Kidney (tissue), 14 donors: Measurements from ENCODE around the gene CNTFR. TPM values are rescaled to one million over a fixed set of nuclear protein-coding genes. Genes with fewer than 3 reads are reported as not detected.

Experiments used
- DNase-seq, 5 donors: peaks; one replicate each; pipeline ENCODE4 v3.0.0-alpha.2; 2013 to 2020
- FAIRE-seq: peaks from 2 replicates; lab custom pipeline; 2012; peaks lifted over from hg19 to GRCh38; lab: Jason Lieb, UNC
- H3K27ac ChIP-seq, 2 donors: one replicate each; pipeline ENCODE4 v1.7.0; 2013; ENCODE audit warnings: low read depth in 2 of 2, low read length in 2 of 2, inconsistent platforms in 1 of 2
- H3K27me3 ChIP-seq: one replicate; pipeline ENCODE4 v1.7.1; 2013; ENCODE audit warnings: low read length, inconsistent platforms; ENCODE audit not compliant: control insufficient read depth, insufficient read depth
- H3K36me3 ChIP-seq, 3 donors: one replicate each; pipeline versions ENCODE4 v1.7.0 to v1.7.1; 2013; ENCODE audit warnings: low read length in 3 of 3, control low read depth in 1 of 3, inconsistent platforms in 1 of 3; ENCODE audit not compliant: insufficient read depth in 3 of 3, control insufficient read depth in 2 of 3
- H3K4me1 ChIP-seq, 3 donors: one replicate each; pipeline versions ENCODE4 v1.7.0 to v1.7.1; 2013; ENCODE audit warnings: low read length in 3 of 3, inconsistent platforms in 1 of 3, low read depth in 1 of 3; ENCODE audit not compliant: control insufficient read depth in 2 of 3, insufficient read depth in 2 of 3
- H3K4me3 ChIP-seq, 3 donors: one replicate each; pipeline versions ENCODE4 v1.7.0 to v1.8.1; 2013; ENCODE audit warnings: low read length in 3 of 3, control low read depth in 1 of 3, inconsistent platforms in 1 of 3
- H3K9ac ChIP-seq, 3 donors: one replicate each; pipeline versions ENCODE4 v1.7.0 to v1.7.1; 2013; ENCODE audit warnings: low read length in 3 of 3, control low read depth in 1 of 3, inconsistent platforms in 1 of 3
- H3K9me3 ChIP-seq, 3 donors: one replicate each; pipeline versions ENCODE4 v1.7.0 to v1.7.1; 2013; ENCODE audit warnings: low read length in 3 of 3, control low read depth in 1 of 3, inconsistent platforms in 1 of 3; ENCODE audit not compliant: control insufficient read depth in 2 of 3, insufficient read depth in 1 of 3
- intact Hi-C: fragments of 100-400 bp; cut with DNase I; formaldehyde crosslinking; loops from one replicate; pipeline ENCODE4 v1.11.1; 2022
- polyA plus RNA-seq: library from polyadenylated mRNA; stranded (reverse); fragments of 350-450 nt; fragmentation: Illumina TruSeq; extraction: RNeasy Lipid Tissue Mini Kit (QIAGEN cat#74804); gene quantifications from one replicate; pipeline ENCODE4 v1.2.3, GENCODE V29; 2014; ENCODE audit warnings: low read depth, low replicate concordance; ENCODE audit not compliant: insufficient read depth
- total RNA-seq: library from RNA; stranded (reverse); fragmentation: NEBNext Ultra II Directional; extraction: Animal tissue kit (Norgen Biotek cat#: 25700); gene quantifications from one replicate; pipeline ENCODE4 v1.2.1, GENCODE V29; 2021
- TF ChIP-seq, protein P1 (sequence below): IDR thresholded peaks from 3 replicates; pipeline ENCODE4 v1.5.1; 2012; ENCODE audit warnings: mild to moderate bottlenecking, moderate library complexity, borderline replicate concordance; ENCODE audit not compliant: insufficient read depth; ENCODE audit errors: extremely low read depth
- donor health status: control.
- donor health status: control.
- donor health status: control.
- donor health status: control.
- donor health status: control.
- donor health status: DM: yes; HTN: yes; CAD: no.
- donor health status: Normal renal cell carcinoma (clear cell type).

The CNTFR gene
- total and polyA plus RNA-seq, 2 donors from 2014 or later: 1.7 to 3.7 TPM

DNA sequence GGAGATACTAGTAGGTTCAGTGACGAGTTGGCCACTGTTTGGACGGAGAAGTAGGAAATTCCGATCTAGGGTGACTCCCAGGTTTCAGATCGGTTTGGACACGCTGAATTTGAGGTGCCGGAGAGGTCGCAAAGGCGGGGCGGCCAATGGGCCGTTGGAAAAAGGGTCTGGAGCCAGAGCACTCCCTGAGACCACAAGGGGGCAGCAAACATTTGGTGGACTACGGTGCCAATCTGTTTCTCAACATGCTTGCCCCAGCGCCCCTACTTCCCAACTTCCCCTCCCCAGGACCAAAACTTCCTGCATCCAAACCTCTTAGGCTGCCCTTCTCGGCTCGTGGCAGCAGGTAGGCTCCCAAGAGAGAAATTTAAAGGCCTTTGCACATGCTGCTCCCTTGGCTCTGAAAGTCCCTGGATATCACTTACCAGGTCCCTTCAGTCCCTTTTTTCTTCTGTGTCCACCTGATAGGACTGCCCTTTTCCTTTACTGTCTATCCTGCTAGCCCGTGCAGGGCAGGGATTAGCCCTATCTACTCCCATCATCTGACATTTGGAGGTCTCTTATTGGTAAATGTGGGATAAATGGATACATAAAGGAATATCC lies 23.4 kb upstream of the CNTFR start:
- Histone ChIP-seq H3K9ac (peak overlapping the region in 2 of 3 donors; percentile 41 to 88), H3K36me3 (peaks cover 4 to 29% (median 25%) of the 10 kb centered on the region in 3 donors), H3K27ac (no peak overlapping the region), H3K4me3 (peak overlapping the region; percentile 56 to 91 (median 66)), H3K4me1 (peaks cover 0 to 15% (median 11%) of the 10 kb centered on the region in 3 donors), H3K27me3 (no peaks in the 10 kb centered on the region), H3K9me3 (no peaks in the 10 kb centered on the region)
- TF ChIP-seq, protein P1, sequence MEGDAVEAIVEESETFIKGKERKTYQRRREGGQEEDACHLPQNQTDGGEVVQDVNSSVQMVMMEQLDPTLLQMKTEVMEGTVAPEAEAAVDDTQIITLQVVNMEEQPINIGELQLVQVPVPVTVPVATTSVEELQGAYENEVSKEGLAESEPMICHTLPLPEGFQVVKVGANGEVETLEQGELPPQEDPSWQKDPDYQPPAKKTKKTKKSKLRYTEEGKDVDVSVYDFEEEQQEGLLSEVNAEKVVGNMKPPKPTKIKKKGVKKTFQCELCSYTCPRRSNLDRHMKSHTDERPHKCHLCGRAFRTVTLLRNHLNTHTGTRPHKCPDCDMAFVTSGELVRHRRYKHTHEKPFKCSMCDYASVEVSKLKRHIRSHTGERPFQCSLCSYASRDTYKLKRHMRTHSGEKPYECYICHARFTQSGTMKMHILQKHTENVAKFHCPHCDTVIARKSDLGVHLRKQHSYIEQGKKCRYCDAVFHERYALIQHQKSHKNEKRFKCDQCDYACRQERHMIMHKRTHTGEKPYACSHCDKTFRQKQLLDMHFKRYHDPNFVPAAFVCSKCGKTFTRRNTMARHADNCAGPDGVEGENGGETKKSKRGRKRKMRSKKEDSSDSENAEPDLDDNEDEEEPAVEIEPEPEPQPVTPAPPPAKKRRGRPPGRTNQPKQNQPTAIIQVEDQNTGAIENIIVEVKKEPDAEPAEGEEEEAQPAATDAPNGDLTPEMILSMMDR: peak; percentile 80
- DNase-seq (peak; percentile 80 to 95 (median 87)), FAIRE-seq (no peak)
- intact Hi-C loops: no loop called here

DNA sequence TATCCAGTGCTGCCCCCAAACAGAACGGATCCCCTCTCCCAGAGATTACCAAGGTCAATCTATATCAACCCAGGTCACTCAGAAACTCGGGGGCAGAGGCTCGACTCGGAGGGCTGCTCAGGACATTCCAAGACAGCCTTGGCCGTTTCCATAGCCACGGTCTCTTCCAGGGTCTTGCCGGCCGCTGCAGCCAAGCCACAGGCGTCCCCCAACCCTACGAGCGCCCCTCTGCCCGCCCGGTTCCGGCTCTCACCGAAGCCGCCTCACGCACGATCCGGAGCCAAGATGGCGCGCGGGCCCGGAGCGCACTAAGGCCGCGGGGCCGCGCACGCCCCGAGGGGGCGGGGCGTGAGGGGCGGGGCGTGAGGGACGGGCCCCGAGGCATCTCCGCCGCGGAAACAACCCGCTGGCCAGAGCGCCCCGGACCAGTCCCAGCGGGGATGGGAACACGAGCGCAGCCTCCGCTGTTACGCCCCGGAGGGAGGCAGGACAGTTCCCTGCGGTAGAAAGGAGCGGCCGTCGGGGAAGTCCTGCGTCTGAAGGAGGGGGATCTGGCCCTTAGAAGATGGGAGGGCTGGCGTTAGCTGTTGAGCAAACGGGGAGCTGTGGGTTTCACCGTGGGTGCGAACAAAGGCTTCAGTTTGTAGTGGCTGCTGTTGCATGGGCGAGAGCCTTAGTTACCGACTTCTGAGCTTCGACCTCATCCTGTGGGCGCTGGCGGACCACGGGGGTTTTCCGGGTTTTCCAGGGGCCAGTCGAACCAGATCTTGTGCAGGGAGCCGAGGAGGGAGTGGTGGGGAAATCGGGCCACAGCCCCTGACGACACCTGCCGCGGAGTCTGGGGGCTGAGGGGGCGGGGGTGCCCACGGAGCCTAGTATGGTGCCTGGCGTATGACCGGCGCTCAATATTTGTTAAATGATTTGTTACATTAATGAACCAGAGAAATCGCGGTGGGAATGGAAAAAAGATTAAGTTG lies 22.6 kb upstream of the CNTFR start, which contains the start of gene RPP25L:
Gene RPP25L (minus strand): TSS at position 287 of the 977 bp plus-strand sequence. CDS start 801 bp downstream, outside the sequence.
- no peak for FAIRE-seq
- Histone ChIP-seq H3K4me3 (peak within 1 kb of the TSS; percentile 78 to 91 (median 88)), H3K27me3 (no peaks in the 10 kb centered on the region), H3K9ac (peak within 1 kb of the TSS; percentile 58 to 88 (median 80)), H3K36me3 (peaks cover 4 to 22% (median 18%) of the 10 kb centered on the region in 3 donors), H3K27ac (peak within 1 kb of the TSS; percentile 26 to 57), H3K9me3 (no peaks in the 10 kb centered on the region), H3K4me1 (peaks cover 0 to 15% (median 11%) of the 10 kb centered on the region in 3 donors)
- intact Hi-C loops: no loop called here
- DNase-seq: peak; percentile 82 to 96 (median 91)
- TF ChIP-seq, protein P1: no peak

DNA sequence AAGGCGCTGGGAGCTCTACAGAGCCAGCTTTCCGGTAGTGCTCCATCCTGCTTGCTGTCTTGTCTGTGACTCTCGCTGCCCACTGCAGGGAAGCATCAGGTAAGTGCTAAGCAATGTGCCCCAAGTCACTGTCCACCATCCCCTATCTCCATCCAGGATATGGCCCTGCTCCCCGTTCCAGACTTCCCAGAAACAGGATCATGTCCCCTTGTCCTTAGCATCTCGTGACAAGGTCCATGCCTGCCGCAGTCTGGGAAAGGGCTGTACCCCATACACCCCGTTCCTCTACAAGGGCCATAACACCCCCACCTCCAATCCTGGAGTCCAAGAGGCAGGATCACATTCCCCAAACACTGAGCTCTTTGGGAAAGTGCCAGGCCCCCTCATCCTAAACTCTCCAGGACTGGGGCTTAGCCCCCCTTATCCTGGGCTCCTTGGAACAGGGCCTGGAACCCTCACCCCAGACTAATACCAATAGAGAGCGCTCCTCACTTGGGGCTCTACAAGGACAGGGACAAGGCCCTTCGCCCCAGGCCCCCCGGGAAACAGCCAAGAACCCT lies 21.8 kb upstream of the CNTFR start:
- intact Hi-C loops: no loop called here
- H3K4me1 ChIP-seq: peaks cover 0 to 15% (median 11%) of the 10 kb centered on the region in 3 donors
- H3K27ac ChIP-seq: peak overlapping the region in 1 of 2 donors; percentile 26
- H3K9ac ChIP-seq: peak overlapping the region; percentile 37 to 88 (median 57)
- TF ChIP-seq, protein P1: no peak
- no peaks in the 10 kb centered on the region for H3K27me3 ChIP-seq
- H3K36me3 ChIP-seq: peaks cover 0 to 14% (median 10%) of the 10 kb centered on the region in 3 donors
- FAIRE-seq (no peak), DNase-seq (peak in 1 of 5 donors; percentile 39)
- no peaks in the 10 kb centered on the region for H3K9me3 ChIP-seq
- H3K4me3 ChIP-seq: peak overlapping the region; percentile 56 to 91 (median 88)
